ENCODE results near the gene SH3GL2.

SH3GL2 gene

DNA sequence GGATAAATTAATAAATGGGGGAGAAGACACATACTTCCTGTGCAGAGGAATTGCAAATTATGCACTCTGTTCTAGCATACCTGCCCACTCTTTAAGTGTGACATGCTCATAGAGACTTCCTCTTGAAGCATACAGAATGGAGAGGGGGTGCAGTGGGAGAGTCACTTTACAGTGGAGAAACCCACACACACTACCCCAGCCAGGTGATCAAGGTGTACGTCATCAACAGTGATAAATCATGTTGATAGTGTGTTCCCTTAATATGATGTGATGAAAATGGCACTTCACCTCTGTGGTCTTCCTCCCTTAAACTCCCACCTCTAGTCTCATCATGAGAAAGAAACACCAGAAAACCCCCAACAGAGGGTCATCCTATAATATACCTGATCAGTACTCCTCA, 110.0 kb downstream of the SH3GL2 start:
- Histone ChIP-seq H3K4me2 (ENCODE audit: low read length) (no peak overlapping the region), H3F3A (ENCODE audit: control insufficient read depth, insufficient read depth) (no peaks in the 10 kb centered on the region), H3K27me3 (ENCODE audit: control insufficient read depth, low read length) (no peaks in the 10 kb centered on the region), H3K4me1 (ENCODE audit: control insufficient read depth, low read length) (no peaks in the 10 kb centered on the region), H3K27ac (ENCODE audit: low read depth, low read length) (no peak overlapping the region), H3K79me2 (ENCODE audit: control insufficient read depth, low read length) (no peaks in the 10 kb centered on the region), H4K20me1 (ENCODE audit: control insufficient read depth, insufficient read depth, low read depth, low read length) (no peaks in the 10 kb centered on the region), H3K9me2 (replicated peaks; ENCODE audit: control insufficient read depth, low read length) (no peaks in the 10 kb centered on the region), H3K9me3 (ENCODE audit: control insufficient read depth, insufficient read depth, low read length) (no peaks in the 10 kb centered on the region), H3K4me3 (ENCODE audit: low read length) (no peak overlapping the region), H3K36me3 (ENCODE audit: control insufficient read depth, low read length) (no peaks in the 10 kb centered on the region)
- TF ChIP-seq CTCF (IDR thresholded peaks at IDR 0.05; ENCODE audit: low read depth, low read length, poor library complexity, severe bottlenecking) (no peak), EZH2phosphoT487 (IDR thresholded peaks at IDR 0.05; ENCODE audit: borderline replicate concordance, low read length) (no peak)

DNA sequence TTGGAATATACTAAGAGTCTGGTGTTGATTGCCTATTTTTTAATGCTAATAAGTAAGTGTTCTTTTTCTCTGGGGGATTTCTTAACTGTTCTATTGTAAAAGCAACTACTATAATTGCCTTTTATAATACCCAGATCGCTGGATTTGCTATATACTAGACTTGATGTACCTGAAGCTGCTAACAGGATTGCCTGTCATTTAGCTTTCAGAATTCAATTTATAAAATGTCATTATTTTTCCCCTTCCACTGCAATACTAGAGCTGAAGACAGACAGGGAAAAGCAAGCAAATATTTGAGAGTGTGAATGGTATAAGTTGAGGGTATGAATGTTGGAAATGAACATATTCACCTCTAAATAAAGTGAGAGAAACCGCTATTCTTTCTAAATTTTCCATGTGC, 115.5 kb downstream of the SH3GL2 start:
- H3K36me3 ChIP-seq (ENCODE audit: control insufficient read depth, low read length), result no peaks in the 10 kb centered on the region
- TF ChIP-seq CTCF (IDR thresholded peaks at IDR 0.05; ENCODE audit: low read depth, low read length, poor library complexity, severe bottlenecking), result no peak
- TF ChIP-seq EZH2phosphoT487 (IDR thresholded peaks at IDR 0.05; ENCODE audit: borderline replicate concordance, low read length), result no peak
- no peaks in the 10 kb centered on the region for H3K9me3 ChIP-seq (ENCODE audit: control insufficient read depth, insufficient read depth, low read length)
- no peaks in the 10 kb centered on the region for H3K27me3 ChIP-seq (ENCODE audit: control insufficient read depth, low read length)
- H3K4me2 ChIP-seq (ENCODE audit: low read length), result no peak overlapping the region
- no peaks in the 10 kb centered on the region for H3K79me2 ChIP-seq (ENCODE audit: control insufficient read depth, low read length)
- no peaks in the 10 kb centered on the region for H3K9me2 ChIP-seq (replicated peaks; ENCODE audit: control insufficient read depth, low read length)
- H3K27ac ChIP-seq (ENCODE audit: low read depth, low read length), result no peak overlapping the region
- H4K20me1 ChIP-seq (ENCODE audit: control insufficient read depth, insufficient read depth, low read depth, low read length), result no peaks in the 10 kb centered on the region
- no peak overlapping the region for H3K4me3 ChIP-seq (ENCODE audit: low read length)
- no peaks in the 10 kb centered on the region for H3K4me1 ChIP-seq (ENCODE audit: control insufficient read depth, low read length)
- no peaks in the 10 kb centered on the region for H3F3A ChIP-seq (ENCODE audit: control insufficient read depth, insufficient read depth)

- H4K20me1 ChIP-seq (ENCODE audit: control insufficient read depth, insufficient read depth, low read depth, low read length), result no peaks in the 10 kb centered on the region
- H3K36me3 ChIP-seq (ENCODE audit: control insufficient read depth, low read length), result no peaks in the 10 kb centered on the region
- H3K9me2 ChIP-seq (replicated peaks; ENCODE audit: control insufficient read depth, low read length), result no peaks in the 10 kb centered on the region
- no peak for TF ChIP-seq EZH2phosphoT487 (IDR thresholded peaks at IDR 0.05; ENCODE audit: borderline replicate concordance, low read length)
- TF ChIP-seq CTCF (IDR thresholded peaks at IDR 0.05; ENCODE audit: low read depth, low read length, poor library complexity, severe bottlenecking), result no peak
- H3K27me3 ChIP-seq (ENCODE audit: control insufficient read depth, low read length), result no peaks in the 10 kb centered on the region
- no peak overlapping the region for H3K4me2 ChIP-seq (ENCODE audit: low read length)
- no peak overlapping the region for H3K27ac ChIP-seq (ENCODE audit: low read depth, low read length)
- no peaks in the 10 kb centered on the region for H3K4me1 ChIP-seq (ENCODE audit: control insufficient read depth, low read length)
- no peaks in the 10 kb centered on the region for H3K9me3 ChIP-seq (ENCODE audit: control insufficient read depth, insufficient read depth, low read length)
- no peaks in the 10 kb centered on the region for H3F3A ChIP-seq (ENCODE audit: control insufficient read depth, insufficient read depth)
- H3K79me2 ChIP-seq (ENCODE audit: control insufficient read depth, low read length), result no peaks in the 10 kb centered on the region
- H3K4me3 ChIP-seq (ENCODE audit: low read length), result no peak overlapping the region
These were observed 116.6 kb downstream of the SH3GL2 start for GRCh38 chr9:17695482-17695881.
